Activated gamma-delta T cell treated with Interleukin-2 at 50 U/mL for 16 hours (primary cell): Measurements from ENCODE around the gene SMAD2.
"Not testable (repeated sequence)": the region's sequence is repeated elsewhere in the genome, so short reads cannot be mapped to it uniquely, and the experiment has no call there.

ENCODE experiments used
- DNase-seq: peaks from one replicate; pipeline ENCODE4 v3.0.0-alpha.2; 2020

Gene SMAD2

GRCh38 chr18:47832348-47832747 is 98.1 kb downstream of the SMAD2 start:
- no peak for DNase-seq

- DNase-seq = no peak
Observed at GRCh38 chr18:47831351-47831750, 99.1 kb downstream of the SMAD2 start.

GRCh38 chr18:47830772-47831171 is 99.7 kb downstream of the SMAD2 start:
- DNase-seq = no peak

- DNase-seq = no peak
Observed at GRCh38 chr18:47829831-47830230, 100.6 kb downstream of the SMAD2 start.

GRCh38 chr18:47828031-47828430 is 102.4 kb downstream of the SMAD2 start:
- DNase-seq = not testable (repeated sequence)

GRCh38 chr18:47826157-47827074 is 104.0 kb downstream of the SMAD2 start:
- DNase-seq = no peak

GRCh38 chr18:47821314-47821713 is 109.1 kb downstream of the SMAD2 start:
- DNase-seq = no peak

- DNase-seq = no peak
Observed at GRCh38 chr18:47817795-47818077, 112.7 kb downstream of the SMAD2 start.

- DNase-seq = no peak
Observed at GRCh38 chr18:47817017-47817794, 113.3 kb downstream of the SMAD2 start.

- DNase-seq = no peak
Observed at GRCh38 chr18:47815486-47816270, 114.8 kb downstream of the SMAD2 start.

- DNase-seq = no peak
Observed at GRCh38 chr18:47809420-47809819, 121.0 kb downstream of the SMAD2 start.

- DNase-seq = no peak
Observed at GRCh38 chr18:47802802-47803201, 127.7 kb downstream of the SMAD2 start.

GRCh38 chr18:47801817-47802216 is 128.6 kb downstream of the SMAD2 start:
- no peak for DNase-seq

- DNase-seq = no peak
Observed at GRCh38 chr18:47800756-47801155, 129.7 kb downstream of the SMAD2 start.

GRCh38 chr18:47800248-47800647 is 130.2 kb downstream of the SMAD2 start:
- no peak for DNase-seq

- DNase-seq = no peak
Observed at GRCh38 chr18:47799376-47799775, 131.1 kb downstream of the SMAD2 start.

- DNase-seq = no peak
Observed at GRCh38 chr18:47798366-47798765, 132.1 kb downstream of the SMAD2 start.

GRCh38 chr18:47797126-47797525 is 133.3 kb downstream of the SMAD2 start:
- no peak for DNase-seq

- DNase-seq = no peak
Observed at GRCh38 chr18:47795434-47795814, 135.0 kb downstream of the SMAD2 start.

- no peak for DNase-seq
Observed at GRCh38 chr18:47794725-47795433, 135.6 kb downstream of the SMAD2 start.

- DNase-seq = no peak
Observed at GRCh38 chr18:47793609-47794008, 136.8 kb downstream of the SMAD2 start.

GRCh38 chr18:47791461-47791985 is 138.9 kb downstream of the SMAD2 start:
- DNase-seq = no peak

GRCh38 chr18:47790036-47790435 is 140.4 kb downstream of the SMAD2 start:
- DNase-seq = no peak
